GM18867 (cell line): ENCODE results near the gene CCDC180.
"Not testable (repeated sequence)": the region's sequence is repeated elsewhere in the genome, so short reads cannot be mapped to it uniquely, and the experiment has no call there.

Experiments used
- ATAC-seq: cut with Tn5 transposase; IDR thresholded peaks from one replicate; pipeline ENCODE4 v1.9.1; 2021; ENCODE audit warnings: mild to moderate bottlenecking, moderate library complexity; ENCODE audit not compliant: unreplicated experiment

CCDC180 gene

DNA sequence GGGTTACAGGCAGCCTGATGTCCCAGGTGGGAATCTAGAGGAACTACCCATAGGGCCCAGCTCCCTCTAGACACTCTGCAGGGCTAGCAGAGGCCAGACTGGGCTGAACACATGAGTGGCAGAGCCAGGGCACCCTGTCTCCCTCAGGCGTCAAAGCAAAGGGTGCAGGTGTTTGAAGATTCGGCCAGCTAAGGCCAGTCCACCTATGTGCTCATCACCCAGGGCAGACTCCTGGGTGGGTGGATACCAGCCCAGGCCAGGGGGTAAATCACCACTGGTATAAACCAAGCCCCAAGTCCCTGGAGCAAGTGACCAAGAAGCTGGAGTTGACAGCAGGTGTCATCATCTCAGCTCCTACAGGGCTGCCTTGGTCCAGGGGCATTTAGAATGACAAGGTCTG, 3.4 kb downstream of the CCDC180 start:
- no peak for ATAC-seq

DNA sequence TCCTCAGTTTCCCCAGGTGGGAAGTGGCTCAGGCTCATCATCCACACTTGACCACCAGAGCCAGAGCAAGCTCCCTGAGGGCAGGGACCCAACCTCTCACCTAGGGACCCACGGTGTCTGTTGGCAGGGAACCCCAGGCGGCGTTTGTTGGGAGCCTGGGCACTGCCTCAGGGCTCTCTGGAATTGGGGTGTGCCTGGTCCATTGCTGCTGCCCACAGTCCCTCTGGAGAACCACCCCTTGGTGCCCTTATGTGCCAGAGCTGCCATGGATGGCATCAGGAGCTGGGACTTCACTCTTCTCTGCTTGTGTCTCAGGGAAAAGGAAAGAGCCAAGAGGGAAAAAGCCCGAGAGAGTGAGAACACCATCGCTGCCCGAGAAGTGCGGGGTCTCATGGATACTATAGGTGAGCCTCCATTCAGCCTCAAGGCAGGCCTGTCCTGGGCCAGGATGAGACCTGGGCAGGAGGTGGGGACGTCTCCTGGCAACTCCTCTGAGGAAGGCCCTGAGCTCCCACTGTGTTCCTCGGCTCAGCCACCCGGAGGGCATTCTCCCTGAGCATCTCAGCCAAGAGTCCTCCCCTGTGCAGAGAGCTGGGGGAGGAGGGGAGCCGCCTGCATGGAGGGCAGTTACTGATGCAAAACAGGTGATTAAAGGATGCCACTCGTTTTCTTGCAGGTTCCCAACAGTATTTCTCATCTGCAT, 4.5 kb downstream of the CCDC180 start:
- ATAC-seq = no peak

DNA sequence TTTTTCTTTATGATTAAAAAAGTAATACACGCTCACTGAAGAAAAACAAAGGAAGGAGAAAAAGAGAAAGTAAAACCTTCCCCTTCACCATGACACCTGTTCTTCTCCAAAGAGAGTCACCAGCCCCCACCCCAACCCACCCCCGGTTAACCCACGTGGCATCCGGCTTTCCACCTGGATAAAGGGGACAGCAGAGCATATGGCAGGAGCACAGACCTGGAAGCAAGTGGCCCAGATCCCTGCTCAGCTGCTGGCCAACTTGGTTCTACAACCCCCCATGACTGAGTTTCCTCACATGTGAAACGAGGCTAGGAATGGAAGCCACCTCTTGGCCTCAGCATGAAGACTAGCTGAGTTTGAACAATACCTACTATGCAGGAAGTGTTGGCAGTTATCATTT, 5.1 kb downstream of the CCDC180 start:
- no peak for ATAC-seq

DNA sequence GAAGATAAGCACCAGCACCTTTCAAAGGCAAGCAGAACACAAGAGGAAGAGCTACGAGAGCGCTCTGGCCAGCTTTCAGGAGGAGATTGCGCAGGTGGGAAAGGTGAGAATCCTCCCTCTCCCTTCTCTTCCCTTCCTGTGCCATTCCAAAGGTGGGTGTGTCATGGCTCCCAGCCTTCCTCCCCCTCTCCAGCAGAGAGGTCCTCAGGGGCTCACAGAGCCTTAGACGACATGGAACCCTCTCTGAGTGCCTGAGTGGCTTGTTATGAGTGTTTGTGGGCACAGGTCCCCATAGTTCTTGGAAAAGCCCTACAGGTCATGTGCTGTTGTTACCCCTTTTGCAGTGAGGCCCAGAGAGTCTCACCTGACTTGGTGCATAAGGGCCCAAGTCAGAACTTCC, 5.8 kb downstream of the CCDC180 start:
- ATAC-seq = no peak

DNA sequence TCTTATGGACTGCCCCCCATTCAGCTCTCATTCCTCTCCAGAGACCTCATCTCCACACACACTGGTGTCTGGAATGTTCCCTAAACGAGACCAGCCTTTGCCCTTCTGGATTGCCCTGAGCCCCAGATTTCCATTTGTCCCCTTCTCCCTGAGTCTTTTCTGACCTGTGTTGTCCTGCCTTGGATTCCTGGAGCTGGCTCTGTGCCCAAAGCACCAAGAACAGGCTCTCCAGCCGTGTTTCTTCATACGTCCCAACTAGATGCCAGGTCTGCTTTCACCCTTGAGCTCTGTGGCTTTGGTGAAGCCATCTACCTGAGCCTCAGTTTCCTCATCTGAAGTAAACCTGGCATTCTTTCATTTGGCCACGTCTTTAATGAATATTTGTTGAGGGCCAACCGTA, 6.3 kb downstream of the CCDC180 start:
- ATAC-seq = no peak

DNA sequence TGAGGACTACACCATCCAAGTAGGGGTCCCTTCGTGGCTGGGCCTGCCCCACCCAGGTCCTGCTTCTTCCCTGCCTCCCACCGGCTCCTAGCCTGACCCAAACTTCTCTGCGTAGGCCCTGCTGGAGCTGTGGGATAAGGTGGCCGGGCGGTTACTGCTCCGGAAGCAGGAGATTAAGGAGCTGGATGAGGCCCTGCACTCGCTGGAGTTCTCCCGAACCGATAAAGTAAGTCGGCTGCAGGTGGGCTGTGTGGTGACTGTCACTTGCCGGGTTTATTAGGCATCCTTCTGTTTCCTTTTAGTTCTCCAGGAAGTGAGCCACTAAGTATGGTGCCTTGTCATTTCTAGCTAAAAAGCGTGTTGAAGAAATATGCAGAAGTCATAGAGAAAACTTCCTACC, 7.0 kb downstream of the CCDC180 start:
- ATAC-seq = no peak

DNA sequence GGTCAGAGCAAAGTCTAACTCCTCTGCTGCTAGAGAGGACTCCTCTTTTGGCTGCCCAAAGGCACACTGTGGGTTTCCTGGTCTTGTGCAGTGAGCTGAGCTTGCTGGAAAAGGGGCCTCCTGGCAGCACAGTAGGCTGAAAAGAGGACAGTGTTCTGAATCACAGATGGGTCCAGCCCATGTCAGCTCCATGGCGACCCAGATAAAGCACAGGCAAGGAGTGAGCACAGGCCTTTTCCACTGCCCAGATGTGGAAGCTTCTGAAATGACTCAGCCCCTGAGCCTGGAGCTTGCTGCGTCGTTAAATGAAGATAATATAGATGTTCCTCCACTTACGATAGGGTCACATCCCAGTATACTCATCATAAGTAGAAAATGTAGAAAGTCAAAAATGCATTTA, 8.1 kb downstream of the CCDC180 start:
- ATAC-seq = no peak

DNA sequence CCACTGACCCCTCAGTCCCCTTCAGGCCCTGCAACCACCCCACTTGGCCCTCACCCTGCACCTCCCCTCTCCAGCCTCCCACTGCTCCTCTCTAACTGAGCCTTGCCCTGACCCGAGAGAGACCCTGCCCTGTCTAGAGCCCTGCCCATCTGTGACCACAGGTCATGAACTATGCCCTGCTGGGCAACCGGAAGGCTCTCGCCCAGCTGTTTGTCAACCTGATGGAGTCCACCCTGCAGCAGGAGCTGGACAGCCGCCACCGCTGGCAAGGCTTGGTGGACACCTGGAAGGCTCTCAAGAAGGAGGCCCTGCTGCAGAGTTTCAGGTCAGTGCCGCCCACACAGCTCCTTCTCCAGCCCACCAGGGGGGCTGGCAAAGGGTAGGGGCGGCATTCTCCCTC, 9.4 kb downstream of the CCDC180 start:
- ATAC-seq = no peak

DNA sequence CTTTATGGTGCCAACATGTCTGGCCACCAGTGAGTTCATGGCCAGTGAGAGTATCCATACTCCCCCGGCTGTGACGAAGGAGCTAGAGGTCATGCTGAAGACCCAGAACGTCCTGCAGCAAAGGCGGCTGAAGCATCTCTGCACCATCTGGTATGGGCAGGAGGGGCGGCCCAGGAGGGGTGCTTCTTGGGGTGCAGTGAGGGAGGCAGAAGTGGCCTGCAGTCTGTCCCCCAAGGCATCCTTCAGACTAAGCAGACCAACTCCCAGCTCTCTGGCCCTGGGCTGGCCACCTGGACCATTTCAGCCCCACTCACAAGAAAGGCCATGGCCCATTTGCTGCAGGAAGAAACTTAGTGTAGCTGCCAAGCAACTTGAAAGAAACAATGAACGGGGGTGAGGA, 11.0 kb downstream of the CCDC180 start:
- no peak for ATAC-seq

DNA sequence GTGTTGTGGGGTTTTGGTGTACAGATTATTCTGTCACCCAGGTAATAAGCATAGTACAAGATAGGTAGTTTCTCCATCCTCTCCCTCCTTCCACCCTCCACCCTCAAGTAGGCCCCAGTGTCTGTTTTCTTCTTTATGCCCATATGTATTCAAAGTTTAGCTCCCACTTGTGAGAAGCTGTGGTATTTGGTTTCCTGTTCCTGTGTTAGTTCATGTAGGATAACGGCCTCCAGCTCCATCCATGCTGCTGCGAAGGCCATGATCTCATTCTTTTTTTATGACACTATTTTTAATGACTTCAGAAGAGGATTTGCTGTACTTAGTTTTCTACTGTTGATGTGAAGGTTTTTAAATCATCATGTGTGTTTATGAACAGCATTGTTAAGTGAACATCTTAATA, 11.9 kb downstream of the CCDC180 start:
- no peak for ATAC-seq

DNA sequence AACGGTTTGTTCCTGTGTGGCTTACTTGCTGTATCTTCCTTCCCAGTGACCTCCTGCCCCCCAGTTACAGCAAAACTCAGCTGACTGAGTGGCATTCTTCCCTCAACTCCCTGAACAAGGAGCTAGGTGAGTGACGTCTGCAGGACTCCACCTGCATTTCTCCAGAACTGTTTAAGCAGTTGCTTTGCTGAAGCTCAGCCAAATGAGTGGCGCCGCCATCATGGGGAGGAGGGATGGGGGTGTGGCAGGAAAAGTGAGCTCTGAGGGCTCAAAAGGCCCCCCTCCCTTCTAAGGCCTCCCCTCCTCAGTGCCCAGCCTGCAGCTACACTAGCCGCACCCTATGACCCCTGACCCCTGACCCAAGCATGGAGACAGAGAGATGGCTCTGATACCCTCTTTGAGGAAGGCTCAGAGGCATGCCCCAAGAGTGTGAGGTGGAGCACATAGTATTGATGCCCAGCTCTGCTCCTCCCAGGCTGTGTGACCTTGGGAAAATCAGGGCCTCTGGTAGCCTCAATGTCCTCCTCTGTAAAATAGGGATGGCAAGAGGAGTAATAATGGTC, 12.7 kb downstream of the CCDC180 start:
- ATAC-seq = no peak

DNA sequence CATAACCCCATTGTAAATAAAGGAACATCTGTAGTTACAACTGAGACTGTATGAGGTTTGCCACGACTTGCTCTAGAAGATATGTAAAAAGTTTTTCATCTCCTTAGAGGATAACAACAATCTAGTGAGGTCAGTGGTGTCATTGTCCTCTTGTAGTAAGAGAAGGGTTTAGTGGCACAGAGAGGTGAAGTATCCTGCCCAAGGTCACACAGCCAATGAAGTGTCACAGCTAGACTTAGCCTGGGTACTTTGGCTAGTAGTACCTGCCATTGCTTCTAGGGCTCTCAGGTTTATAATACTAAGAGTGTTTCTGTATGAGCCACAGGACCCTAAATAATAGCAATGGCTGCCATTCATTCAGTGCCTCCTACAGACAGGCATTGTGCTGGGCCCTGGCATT, 13.8 kb downstream of the CCDC180 start:
- ATAC-seq = no peak

DNA sequence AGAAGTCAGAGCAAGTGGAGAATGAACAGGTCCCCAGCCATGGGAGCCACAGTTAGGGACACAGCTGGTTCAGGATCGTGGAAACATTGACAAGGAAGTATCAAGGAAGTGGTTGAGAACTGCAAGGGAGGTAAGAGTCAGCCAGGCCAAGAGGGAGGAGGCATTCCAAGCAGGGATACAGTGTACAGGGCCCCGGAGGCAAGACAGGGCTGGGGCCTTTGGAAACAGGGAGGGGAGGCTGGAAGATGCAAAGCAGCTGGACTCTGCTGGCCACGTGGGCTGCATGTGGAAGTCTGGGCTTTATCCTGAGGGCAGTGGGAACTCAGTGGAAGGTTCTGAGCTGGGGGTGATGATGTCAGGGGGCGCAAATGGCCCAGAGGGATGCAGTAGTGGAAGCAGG, 14.2 kb downstream of the CCDC180 start:
- no peak for ATAC-seq

DNA sequence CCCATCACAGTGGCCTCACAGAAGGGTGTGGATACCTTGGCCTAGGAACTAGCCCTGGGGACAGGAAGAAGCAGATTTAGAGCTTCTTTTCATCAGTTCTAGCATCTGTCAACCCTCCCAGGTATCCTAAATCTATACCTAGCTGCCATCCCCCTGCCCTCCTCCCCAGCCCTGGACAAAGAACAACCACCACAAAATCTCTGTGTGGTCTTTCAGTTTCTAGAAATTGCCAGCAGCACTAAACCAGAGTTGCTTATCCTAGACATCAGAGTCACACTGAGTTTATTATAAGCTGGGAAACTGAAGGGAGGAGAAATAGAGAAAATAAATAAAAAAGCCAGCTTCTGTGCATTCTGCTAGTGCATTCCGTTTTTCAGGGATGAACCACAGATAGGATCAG, 14.6 kb downstream of the CCDC180 start:
- no peak for ATAC-seq

DNA sequence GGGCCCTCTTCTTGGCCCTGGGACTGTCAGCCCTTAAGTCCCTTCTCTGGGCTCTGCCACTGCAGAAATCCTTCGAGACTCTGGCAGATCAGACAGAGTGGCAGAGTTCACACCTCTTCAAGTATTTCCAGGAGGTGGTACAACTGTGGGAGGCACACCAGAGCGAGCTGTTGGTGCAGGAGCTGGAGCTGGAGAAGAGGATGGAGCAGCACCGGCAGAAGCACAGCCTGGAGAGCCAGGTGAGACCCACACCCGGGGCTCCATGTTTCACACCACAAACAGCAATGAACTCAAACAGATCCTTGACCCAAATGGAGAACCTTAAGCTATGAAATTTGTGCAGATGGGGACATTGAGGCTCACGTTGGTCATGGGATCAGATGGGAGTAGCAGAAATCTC, 17.5 kb downstream of the CCDC180 start:
- ATAC-seq = no peak

DNA sequence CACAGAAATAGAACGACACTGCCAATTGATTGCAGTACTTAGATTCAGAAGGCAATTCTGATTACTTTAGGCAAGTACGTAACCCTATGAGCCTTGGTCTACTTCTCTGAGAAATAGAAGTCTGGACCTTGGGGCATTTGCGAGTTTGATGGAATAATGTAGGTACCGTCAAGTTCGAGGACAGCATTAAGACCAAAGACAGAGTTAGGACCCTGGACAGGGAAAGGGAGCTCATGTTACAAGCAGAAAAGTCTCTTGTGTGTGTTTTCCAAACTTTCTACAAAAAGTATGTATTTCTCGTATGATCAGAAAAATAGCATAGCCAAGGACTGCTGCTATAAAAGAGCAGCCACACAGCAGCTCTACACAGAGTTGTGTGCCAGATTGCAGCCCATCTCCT, 20.1 kb downstream of the CCDC180 start:
- no peak for ATAC-seq

DNA sequence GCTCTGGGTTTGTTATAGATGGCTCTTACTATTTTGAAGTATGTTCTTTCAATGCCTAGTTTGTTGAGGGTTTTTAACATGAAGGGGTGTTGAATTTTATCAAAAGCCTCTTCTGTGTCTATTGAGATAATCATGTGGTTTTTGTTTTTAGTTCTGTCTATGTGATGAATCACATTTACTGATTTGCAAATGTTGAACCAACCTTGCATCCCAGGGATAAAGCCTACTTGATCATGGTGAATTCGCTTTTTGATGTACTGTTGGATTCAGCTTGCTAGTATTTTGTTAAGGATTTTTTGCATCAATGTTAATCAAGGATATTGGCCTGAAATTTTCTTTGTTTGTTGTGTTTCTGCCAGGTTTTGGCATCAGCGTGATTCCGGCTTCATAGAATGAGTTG, 25.5 kb downstream of the CCDC180 start:
- no peak for ATAC-seq

DNA sequence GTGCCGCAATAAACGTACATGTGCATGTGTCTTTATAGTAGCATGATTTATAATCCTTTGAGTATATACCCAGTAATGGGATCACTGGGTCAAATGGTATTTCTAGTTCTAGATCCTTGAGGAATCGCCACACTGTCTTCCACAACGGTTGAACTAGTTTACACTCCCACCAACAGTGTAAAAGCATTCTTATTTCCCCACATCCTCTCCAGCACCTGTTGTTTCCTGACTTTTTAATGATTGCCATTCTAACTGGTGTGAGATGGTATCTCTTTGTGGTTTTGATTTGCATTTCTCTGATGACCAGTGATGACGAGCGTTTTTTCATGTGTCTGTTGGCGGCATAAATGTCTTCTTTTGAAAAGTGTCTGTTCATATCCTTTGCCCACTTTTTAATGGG, 28.2 kb downstream of the CCDC180 start:
- not testable (repeated sequence) for ATAC-seq

DNA sequence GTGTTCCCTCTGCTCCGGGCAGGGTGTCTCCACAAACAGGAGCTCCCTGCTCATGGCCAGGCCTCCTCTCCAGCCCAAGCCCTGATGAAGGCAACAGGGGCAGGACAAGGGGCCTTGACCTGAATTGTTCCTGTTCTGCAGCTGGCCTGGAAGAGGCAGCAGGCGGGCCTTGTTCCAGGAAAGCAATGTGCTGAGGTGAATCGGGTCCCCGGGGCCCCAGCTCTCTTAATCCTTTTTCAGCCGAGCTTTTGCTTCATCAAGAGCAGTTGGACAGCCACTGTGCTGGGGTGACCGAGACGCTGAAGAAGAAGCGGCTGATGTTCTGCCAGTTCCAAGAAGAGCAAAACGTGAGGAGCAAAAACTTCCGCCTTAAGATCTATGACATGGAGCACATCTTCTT, 41.4 kb downstream of the CCDC180 start:
- ATAC-seq = no peak

DNA sequence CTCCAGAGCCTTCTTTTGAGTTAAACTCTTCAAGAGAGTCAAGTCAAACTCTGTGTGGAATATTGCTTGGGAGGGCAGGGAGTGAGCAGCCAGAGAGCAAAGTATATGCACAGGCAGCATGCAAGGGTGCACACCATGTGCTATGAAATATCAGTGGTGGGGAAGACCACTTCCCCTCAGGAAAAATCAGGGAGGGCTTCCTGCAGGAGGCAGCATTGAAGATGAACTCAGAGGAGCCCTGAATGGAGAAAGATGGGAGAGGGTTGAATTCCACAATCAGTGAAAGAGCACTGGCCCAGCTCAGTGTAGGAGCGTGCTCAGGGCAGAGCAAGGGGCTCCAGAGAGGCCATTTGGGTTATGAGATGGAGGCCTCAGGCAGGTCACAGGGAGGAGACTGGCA, 41.9 kb downstream of the CCDC180 start:
- no peak for ATAC-seq

DNA sequence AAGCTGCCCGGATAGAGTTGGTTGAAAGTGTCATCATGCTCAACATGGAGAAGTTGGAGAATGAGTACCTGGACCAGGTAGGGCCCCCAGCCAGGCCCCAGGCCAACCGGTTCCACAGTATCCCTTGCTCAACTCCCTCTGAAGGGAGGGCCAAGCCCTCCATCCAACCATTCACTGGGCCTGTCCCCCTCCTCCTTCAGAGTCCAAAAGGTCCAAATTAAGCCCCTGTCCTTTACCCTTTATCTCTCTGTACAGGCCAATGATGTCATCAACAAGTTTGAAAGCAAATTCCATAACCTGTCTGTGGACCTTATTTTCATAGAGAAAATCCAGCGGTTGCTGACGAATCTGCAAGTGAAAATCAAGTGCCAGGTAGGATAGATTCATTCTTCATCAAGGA, 47.2 kb downstream of the CCDC180 start:
- ATAC-seq = no peak

DNA sequence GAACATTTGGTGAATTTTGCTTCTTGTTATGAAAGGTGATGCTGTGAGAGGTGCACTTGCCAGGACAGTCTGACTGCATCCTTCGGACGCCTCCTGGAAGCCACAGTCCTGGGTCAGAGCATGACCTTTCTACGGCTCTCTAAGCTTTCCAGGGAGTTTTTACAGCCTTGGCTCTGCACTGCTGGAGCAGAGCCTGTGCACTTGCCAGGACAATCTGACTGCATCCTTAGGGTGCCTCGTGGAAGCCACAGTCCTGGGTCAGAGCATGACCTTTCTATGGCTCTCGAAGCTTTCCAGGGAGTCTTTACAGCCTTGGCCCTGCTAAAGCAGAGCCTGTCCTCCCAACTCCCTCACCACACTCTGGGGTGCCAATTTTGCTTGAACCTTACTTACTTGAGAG, 49.6 kb downstream of the CCDC180 start:
- ATAC-seq = no peak
